Activated T-helper 1 cell treated with anti-CD3 and anti-CD28 coated beads, Interleukin-2, amount 50 U/mL, for 16 hours (primary cell): ENCODE results near the gene GRAMD2B.
"Not testable (repeated sequence)": the region's sequence is repeated elsewhere in the genome, so short reads cannot be mapped to it uniquely, and the experiment has no call there.

Experiments
- DNase-seq, 2 donors: peaks; one replicate each; pipeline ENCODE4 v3.0.0-alpha.2; 2020; ENCODE audit warnings: low read depth in 1 of 2, low spot score in 1 of 2

GRAMD2B gene

GRCh38 chr5:126422994-126423788 lies at the start of gene GRAMD2B:
Gene GRAMD2B, plus strand, starts transcription at chr5:126423409. Its CDS starts 198 bp downstream, at chr5:126423607.
- DNase-seq = peak; percentile 36 to 41

DNA sequence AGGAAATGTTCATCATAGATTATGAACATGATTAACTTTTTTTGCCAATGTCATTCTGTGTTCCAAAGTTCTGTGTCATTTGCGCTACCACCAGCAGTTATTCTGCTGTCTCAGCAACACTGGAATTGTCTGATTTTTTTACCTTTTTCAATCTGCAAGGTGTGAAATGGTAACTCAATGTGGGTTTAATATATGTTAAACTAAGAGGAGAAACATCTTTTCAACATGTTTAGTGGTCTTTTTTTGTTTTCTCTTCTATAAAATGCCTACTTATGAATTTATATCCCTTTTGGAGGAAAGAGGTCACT lies 49.1 kb upstream of the GRAMD2B start:
- DNase-seq = no peak

GRCh38 chr5:126376443-126376842 lies 46.8 kb upstream of the GRAMD2B start:
- no peak for DNase-seq

DNA sequence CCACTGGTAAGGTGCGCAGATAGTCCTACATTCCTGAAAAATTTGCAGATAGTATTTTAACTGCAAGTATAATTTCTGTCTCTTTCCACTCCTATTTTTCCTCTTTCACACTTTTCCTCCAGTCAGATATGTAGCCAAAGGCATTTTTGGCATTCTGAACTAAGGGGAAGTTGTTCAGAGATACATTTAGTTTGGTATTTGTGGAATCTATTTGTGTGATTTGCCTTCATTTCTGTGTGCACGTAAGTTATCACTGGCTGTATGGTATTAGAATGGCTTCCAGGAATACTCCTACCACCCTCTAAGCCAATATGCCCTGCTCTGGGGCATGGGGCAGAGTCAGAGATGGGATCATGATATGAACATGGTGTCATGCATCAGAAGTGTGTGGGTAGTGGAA lies 45.8 kb upstream of the GRAMD2B start:
- DNase-seq = no peak

DNA sequence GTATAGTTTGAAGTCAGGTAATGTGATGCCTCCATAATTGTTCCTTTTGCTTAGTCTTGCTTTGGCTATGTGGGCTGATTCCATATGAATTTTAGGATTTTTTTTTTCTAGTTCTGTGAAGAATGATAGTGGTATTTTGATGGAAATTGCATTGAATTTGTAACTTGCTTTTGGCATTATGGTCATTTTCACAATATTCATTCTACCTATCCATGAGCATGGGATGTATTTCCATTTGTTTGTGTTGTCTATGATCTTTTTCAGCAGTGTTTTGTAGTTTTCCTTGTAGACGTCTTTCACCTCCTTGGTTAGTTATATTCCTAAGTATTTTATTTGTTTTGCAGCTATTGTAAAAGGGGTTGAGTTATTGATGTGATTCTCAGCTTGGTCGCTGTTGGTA lies 42.9 kb upstream of the GRAMD2B start:
- DNase-seq = not testable (repeated sequence)

- DNase-seq = no peak
These were observed 40.0 kb upstream of the GRAMD2B start for GRCh38 chr5:126383246-126383645.

DNA sequence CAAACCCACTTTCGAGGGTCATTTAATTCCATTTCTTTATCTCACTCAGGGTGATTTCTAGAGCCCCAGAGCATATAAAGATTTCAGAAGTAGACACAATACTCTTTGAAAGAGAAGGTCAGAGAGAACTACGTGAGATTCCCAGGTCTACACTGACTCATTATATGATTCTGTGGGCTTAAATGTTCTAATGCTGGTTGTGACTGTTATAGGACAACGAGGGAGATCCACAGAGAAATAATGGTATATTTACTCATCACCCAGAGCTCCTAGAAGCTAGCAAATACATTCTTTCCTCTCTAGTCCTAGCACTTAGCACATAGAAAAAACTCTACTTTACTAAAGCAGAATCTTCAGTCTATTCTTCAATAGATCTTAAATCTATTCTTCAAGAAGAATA lies 39.4 kb upstream of the GRAMD2B start:
- no peak for DNase-seq

GRCh38 chr5:126384985-126385384 lies 38.2 kb upstream of the GRAMD2B start:
- DNase-seq = no peak

DNA sequence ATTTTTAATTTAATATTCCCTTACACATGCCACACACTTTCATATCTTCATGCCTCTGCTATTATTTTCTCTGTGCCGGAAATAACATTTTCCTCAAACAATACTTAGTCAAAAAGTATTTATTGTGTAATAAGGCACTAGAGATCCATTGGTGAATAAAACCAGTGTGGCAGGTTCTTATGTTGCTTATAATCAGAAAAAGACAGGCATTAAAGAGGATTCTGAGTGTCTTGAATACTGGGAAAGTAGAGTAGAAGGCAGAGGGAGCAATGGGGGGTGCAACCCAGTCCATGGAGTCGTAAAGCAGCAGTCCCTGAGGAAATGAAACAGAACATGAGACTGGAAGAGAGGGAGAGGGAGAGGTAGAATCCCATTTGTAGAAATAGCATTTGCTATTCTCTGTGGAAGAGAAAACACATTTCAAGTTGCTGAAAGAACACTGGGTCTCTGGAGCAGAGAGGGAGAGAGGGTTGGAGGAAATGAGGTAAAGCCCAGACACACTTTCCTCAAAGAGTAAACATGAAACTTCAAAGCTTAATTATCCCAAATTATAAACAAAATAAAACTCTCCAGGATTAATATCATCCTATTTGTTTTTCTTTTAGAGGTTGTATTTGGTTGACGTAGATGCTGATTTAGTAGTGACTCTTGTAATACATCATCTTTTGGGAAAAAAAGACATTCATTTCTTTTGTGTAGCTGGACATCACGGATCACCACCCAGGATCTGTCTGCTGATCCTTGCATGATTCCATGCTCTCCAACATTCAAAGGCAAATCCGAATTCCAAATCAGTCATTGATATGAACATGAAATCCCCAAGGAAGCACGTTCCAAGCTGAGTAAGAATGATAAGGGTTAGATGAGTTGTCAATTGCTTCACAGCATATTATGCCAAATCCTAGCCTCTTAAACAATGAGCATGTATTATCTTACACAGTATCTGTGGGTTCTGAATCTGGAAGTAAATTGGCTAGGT lies 37.4 kb upstream of the GRAMD2B start:
- no peak for DNase-seq

GRCh38 chr5:126389179-126389578 lies 34.0 kb upstream of the GRAMD2B start:
- no peak for DNase-seq

DNA sequence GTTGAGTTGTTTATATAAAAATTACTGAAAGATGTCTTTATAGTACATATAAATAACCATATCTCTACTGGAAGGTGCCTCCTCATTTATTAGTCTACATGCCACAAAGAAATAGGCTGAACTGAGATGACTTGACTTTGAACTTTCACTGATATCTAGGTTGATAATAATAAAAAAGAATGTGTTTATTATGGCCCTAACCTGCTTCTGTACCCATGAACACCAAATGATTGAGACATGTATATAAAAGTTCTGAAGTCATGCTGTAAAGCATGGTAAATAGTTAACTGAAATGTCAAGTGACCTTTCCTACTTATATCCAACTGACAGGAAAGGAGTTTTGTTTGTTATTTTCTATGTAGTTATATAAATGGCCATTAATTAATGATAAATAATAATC lies 33.2 kb upstream of the GRAMD2B start:
- DNase-seq = no peak

- DNase-seq = no peak
These were observed 31.8 kb upstream of the GRAMD2B start for GRCh38 chr5:126391386-126391785.

- no peak for DNase-seq
These were observed 28.9 kb upstream of the GRAMD2B start for GRCh38 chr5:126394211-126394788.

- no peak for DNase-seq
These were observed 28.0 kb upstream of the GRAMD2B start for GRCh38 chr5:126395198-126395597.

GRCh38 chr5:126395605-126396004 lies 27.6 kb upstream of the GRAMD2B start:
- no peak for DNase-seq

DNA sequence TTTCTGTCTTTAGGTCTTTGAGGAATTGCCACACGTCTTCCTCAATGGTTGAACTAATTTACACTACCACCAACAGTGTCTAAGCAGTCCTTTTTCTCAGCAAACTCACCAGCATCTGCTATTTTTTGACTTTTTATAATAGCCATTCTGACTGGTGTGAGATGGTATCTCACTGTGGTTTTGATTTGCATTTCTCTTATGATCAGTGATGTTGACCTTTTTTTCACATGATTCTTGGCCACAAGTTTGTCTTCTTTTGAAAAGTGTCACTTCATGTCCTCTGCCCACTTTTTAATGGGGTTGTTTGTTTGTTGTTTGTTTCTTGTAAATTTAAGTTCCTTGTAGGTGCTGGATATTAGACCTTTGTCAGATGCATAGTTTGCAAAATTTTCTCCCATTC lies 26.5 kb upstream of the GRAMD2B start:
- not testable (repeated sequence) for DNase-seq

- no peak for DNase-seq
These were observed 24.4 kb upstream of the GRAMD2B start for GRCh38 chr5:126398791-126399190.

- DNase-seq = no peak
These were observed 22.5 kb upstream of the GRAMD2B start for GRCh38 chr5:126400621-126401251.

DNA sequence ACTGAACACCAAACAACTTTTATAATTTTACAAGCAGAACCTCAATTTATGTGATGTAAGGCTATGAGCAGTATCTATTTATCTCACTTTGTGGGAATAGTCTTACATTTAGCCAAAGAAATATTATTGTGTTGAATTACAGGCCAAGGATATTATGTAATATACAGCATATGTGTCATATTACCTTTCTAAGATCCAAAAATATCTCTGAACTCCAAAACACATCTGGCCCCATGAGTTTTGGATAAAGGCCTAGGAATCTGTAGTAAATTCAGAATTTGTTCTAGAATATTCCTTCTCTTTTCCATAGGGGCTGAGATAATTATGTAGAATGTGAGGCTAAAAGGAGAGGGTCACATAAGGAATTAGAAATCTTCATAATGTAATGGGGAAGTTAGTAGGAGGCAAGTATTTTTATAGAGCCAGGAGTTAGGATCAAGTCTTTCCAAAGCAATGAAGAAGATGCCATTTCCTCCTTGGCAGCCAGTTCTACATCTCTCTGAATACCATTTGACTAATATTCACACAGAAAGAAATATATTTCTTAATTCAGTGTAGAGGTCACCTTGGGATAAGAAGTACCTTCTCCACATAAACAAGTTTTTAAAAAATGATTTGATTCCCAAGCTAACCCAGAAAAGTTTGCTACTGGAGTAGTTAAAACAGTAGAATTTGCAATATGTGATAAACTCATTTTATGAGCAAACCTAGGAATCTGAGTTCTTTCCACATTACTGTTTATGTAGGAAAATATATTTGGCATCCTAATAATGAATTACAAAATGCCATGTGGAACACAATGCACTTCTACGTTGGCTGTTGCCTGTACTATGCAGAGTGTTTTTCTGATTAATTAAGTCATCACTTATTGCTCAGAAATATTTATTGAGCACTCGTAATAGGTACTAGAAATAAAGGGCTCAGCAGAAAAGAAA lies 20.3 kb upstream of the GRAMD2B start:
- no peak for DNase-seq

DNA sequence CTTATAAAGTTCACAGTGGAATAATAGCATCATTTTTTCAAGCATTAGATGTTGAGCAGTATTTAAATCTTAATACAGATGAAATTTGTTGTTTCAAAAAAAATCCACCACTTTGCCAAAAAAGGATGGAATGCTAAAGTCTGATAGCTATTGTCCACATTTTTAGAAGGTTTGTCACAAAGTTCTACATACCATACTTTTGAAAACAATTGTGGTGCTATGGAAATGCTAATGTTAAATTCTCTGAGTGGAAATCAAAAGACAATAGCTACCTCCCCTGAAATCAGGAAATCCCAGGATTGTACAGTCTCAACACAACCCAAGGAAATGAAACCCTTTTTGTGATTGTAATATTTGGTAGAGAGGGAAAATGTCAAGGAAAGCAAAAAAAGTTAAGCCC lies 19.3 kb upstream of the GRAMD2B start:
- no peak for DNase-seq
